ENCODE measurements around the gene CTNNA2. TPM values are rescaled to one million over a fixed set of nuclear protein-coding genes. Genes with fewer than 3 reads are reported as not detected.
A peak's percentile ranks its signal among the peaks of the same experiment; 100 is the strongest.

CTNNA2 gene
- total and polyA plus RNA-seq, 9 of the 15 experiments (the other 6 are each of a cell fraction or from before 2014, with no cell fraction given) = 0.03 to 0.40 (median 0.15) TPM

- FAIRE-seq (no peak), DNase-seq (ENCODE audit: extremely low read depth in 1 of 4, low spot score in 3 of 4) (no peak), ATAC-seq (no peak)
- intact Hi-C loops (cut with micrococcal nuclease) = no loop called here
- CTCF ChIA-PET (ENCODE audit: low intra/inter-chr PET ratio) = no interaction called here
- no peaks in the 10 kb centered on the region for H3K4me1 ChIP-seq (replicated peaks in 1 of 2; ENCODE audit: control insufficient read depth in 2 of 2, insufficient read depth in 2 of 2, low read length in 2 of 2)
- H3K27me3 ChIP-seq (ENCODE audit: control insufficient read depth in 2 of 2, insufficient read depth in 2 of 2, low read length in 2 of 2) = no peaks in the 10 kb centered on the region
- no peaks in the 10 kb centered on the region for H3K79me2 ChIP-seq (ENCODE audit: control insufficient read depth, insufficient read depth, low read length)
- 0% methylated on average over 1 of the region's 1 CpG for WGBS (ENCODE audit: insufficient coverage, low coverage, missing lambda C conversion rate)
- no peak overlapping the region for H3K9ac ChIP-seq (ENCODE audit: insufficient read depth in 1 of 2, low read depth in 2 of 2, low read length in 2 of 2)
- in situ Hi-C loops (cut with MboI) = no loop called here
- no peak overlapping the region for H3K27ac ChIP-seq (ENCODE audit: extremely low read depth, low read depth, low read length)
- H3K9me1 ChIP-seq (ENCODE audit: control insufficient read depth, insufficient read depth, low read length) = no peaks in the 10 kb centered on the region
- no peaks in the 10 kb centered on the region for H3K9me3 ChIP-seq (replicated peaks; ENCODE audit: control insufficient read depth, insufficient read depth, low read depth, low read length)
- no TSS peak for BruUV-seq (replicated peaks)
- no peak overlapping the region for H3K4me2 ChIP-seq (ENCODE audit: insufficient read depth, low read length)
- TF ChIP-seq ZNF274 (IDR thresholded peaks at IDR 0.05; ENCODE audit: borderline replicate concordance, low read depth, low read length) (no peak), SRSF1 (IDR thresholded peaks at IDR 0.05; ENCODE audit: low read depth, low read length) (no peak), RBM15 (IDR thresholded peaks at IDR 0.05; ENCODE audit: insufficient read depth, low read length) (no peak), ZNF589 (CRISPR knock-in tag; IDR thresholded peaks at IDR 0.05; ENCODE audit: low read depth) (no peak), DMBX1 (CRISPR knock-in tag; IDR thresholded peaks at IDR 0.05; ENCODE audit: borderline replicate concordance) (no peak)
- POLR2A ChIA-PET = no interaction called here
- no peak overlapping the region for H2AFZ ChIP-seq (ENCODE audit: low read depth, low read length)
- no peaks in the 10 kb centered on the region for H3K36me3 ChIP-seq (ENCODE audit: control insufficient read depth, insufficient read depth, low read length)
- H4K20me1 ChIP-seq (replicated peaks; ENCODE audit: control insufficient read depth, insufficient read depth, low read length) = no peaks in the 10 kb centered on the region
- no peak overlapping the region for H3K4me3 ChIP-seq
These were observed 331.2 kb downstream of the CTNNA2 start for GRCh38 chr2:79844011-79844410.

GRCh38 chr2:79846878-79847277, 334.0 kb downstream of the CTNNA2 start:
- Histone ChIP-seq H3K27ac (ENCODE audit: extremely low read depth, low read depth, low read length) (no peak overlapping the region), H2AFZ (ENCODE audit: low read depth, low read length) (no peak overlapping the region), H3K4me2 (ENCODE audit: insufficient read depth, low read length) (no peak overlapping the region), H3K9me1 (ENCODE audit: control insufficient read depth, insufficient read depth, low read length) (no peaks in the 10 kb centered on the region), H4K20me1 (replicated peaks; ENCODE audit: control insufficient read depth, insufficient read depth, low read length) (no peaks in the 10 kb centered on the region), H3K4me3 (no peak overlapping the region), H3K27me3 (ENCODE audit: control insufficient read depth in 2 of 2, insufficient read depth in 2 of 2, low read length in 2 of 2) (no peaks in the 10 kb centered on the region), H3K79me2 (ENCODE audit: control insufficient read depth, insufficient read depth, low read length) (no peaks in the 10 kb centered on the region), H3K9me3 (replicated peaks; ENCODE audit: control insufficient read depth, insufficient read depth, low read depth, low read length) (no peaks in the 10 kb centered on the region), H3K36me3 (ENCODE audit: control insufficient read depth, insufficient read depth, low read length) (no peaks in the 10 kb centered on the region), H3K4me1 (replicated peaks in 1 of 2; ENCODE audit: control insufficient read depth in 2 of 2, insufficient read depth in 2 of 2, low read length in 2 of 2) (no peaks in the 10 kb centered on the region), H3K9ac (ENCODE audit: insufficient read depth in 1 of 2, low read depth in 2 of 2, low read length in 2 of 2) (no peak overlapping the region)
- 0% methylated on average over 1 of the region's 1 CpG for WGBS (ENCODE audit: insufficient coverage, low coverage, missing lambda C conversion rate)
- DNase-seq (ENCODE audit: extremely low read depth in 1 of 4, low spot score in 3 of 4) (no peak), FAIRE-seq (no peak), ATAC-seq (no peak)
- ChIA-PET CTCF (ENCODE audit: low intra/inter-chr PET ratio) (no interaction called here), POLR2A (interaction anchor here (0.6 kb wide), 1 partner anchor 57 kb away, joined by 4 read pairs; no protein-coding TSS in a partner anchor)
- intact Hi-C loops (cut with micrococcal nuclease) = no loop called here
- BruUV-seq (replicated peaks) = no TSS peak
- in situ Hi-C loops (cut with MboI) = no loop called here
- TF ChIP-seq SETDB1 (IDR thresholded peaks at IDR 0.05; ENCODE audit: low read length) = no peak
- TF ChIP-seq ZNF316 (IDR thresholded peaks at IDR 0.05) = 0 out of 2 replicates have a peak, but pooled peaks have one; percentile 15

All from K562 (cell line).